Glomerular endothelial cell (primary cell): ENCODE data around the gene GLUD2. TPM values are rescaled to one million over a fixed set of nuclear protein-coding genes. Genes with fewer than 3 reads are reported as not detected.
"Not testable (repeated sequence)": the region's sequence is repeated elsewhere in the genome, so short reads cannot be mapped to it uniquely, and the experiment has no call there.

Experiments used
- DNase-seq: peaks from one replicate; pipeline ENCODE4 v3.0.0-alpha.2; 2011; ENCODE audit warnings: low read depth, low spot score; ENCODE audit errors: extremely low read depth
- total RNA-seq: library from RNA; depleted of rRNA; stranded (reverse); fragments of >200 nt; gene quantifications from 2 replicates; pipeline ENCODE4 v1.2.3, GENCODE V29; 2015

GLUD2 gene
- total RNA-seq = 1.6 and 1.7 TPM in 2 replicates

GRCh38 chrX:121047441-121048419 is at the start of gene GLUD2:
TSS of gene GLUD2 (plus strand) at chrX:121047610. CDS start at chrX:121047685, 75 bp downstream.
- DNase-seq = not testable (repeated sequence)

GRCh38 chrX:120999413-120999812 is 48.0 kb upstream of the GLUD2 start:
- DNase-seq = no peak

- DNase-seq = no peak
Observed at GRCh38 chrX:121000589-121000988, 46.8 kb upstream of the GLUD2 start.

- DNase-seq = no peak
Observed at GRCh38 chrX:121008920-121009319, 38.5 kb upstream of the GLUD2 start.

GRCh38 chrX:121009764-121010163 is 37.6 kb upstream of the GLUD2 start:
- no peak for DNase-seq

GRCh38 chrX:121010218-121010617 is 37.2 kb upstream of the GLUD2 start:
- no peak for DNase-seq

GRCh38 chrX:121011254-121011653 is 36.2 kb upstream of the GLUD2 start:
- no peak for DNase-seq

GRCh38 chrX:121013897-121014455 is 33.4 kb upstream of the GLUD2 start:
- no peak for DNase-seq

GRCh38 chrX:121014826-121015225 is 32.6 kb upstream of the GLUD2 start:
- DNase-seq = no peak

GRCh38 chrX:121028419-121028818 is 19.0 kb upstream of the GLUD2 start:
- DNase-seq = no peak

GRCh38 chrX:121030083-121030482 is 17.3 kb upstream of the GLUD2 start:
- DNase-seq = no peak

- DNase-seq = no peak
Observed at GRCh38 chrX:121032531-121032930, 14.9 kb upstream of the GLUD2 start.

- DNase-seq = no peak
Observed at GRCh38 chrX:121036137-121036536, 11.3 kb upstream of the GLUD2 start.

GRCh38 chrX:121036951-121037350 is 10.5 kb upstream of the GLUD2 start:
- no peak for DNase-seq

GRCh38 chrX:121050781-121051180 is 3.4 kb downstream of the GLUD2 start:
- DNase-seq = no peak

- DNase-seq = no peak
Observed at GRCh38 chrX:121052122-121052521, 4.7 kb downstream of the GLUD2 start.

- no peak for DNase-seq
Observed at GRCh38 chrX:121062289-121062688, 14.9 kb downstream of the GLUD2 start.

- DNase-seq = no peak
Observed at GRCh38 chrX:121064579-121064978, 17.2 kb downstream of the GLUD2 start.

- not testable (repeated sequence) for DNase-seq
Observed at GRCh38 chrX:121084247-121084646, 36.8 kb downstream of the GLUD2 start.

GRCh38 chrX:121084903-121085611 is 37.6 kb downstream of the GLUD2 start:
- DNase-seq = no peak

GRCh38 chrX:121085612-121086010 is 38.2 kb downstream of the GLUD2 start:
- no peak for DNase-seq
